ENCODE measurements around the gene IL17C. TPM values are rescaled to one million over a fixed set of nuclear protein-coding genes. Genes with fewer than 3 reads are reported as not detected.

Gene IL17C
- total RNA-seq, 5 donors from 2014 or later (not counting 1 experiment from before 2014, with no cell fraction given): 0.35 to 0.93 (median 0.39) TPM; not detected in 2

- Mint-ChIP-seq H3K27ac (no peak overlapping the region), H3K4me3 (no peak overlapping the region), H3K4me1 (peaks cover 3 to 18% (median 9%) of the 10 kb centered on the region in 3 donors), H3K27me3 (no peaks in the 10 kb centered on the region), H3K9me3 (no peaks in the 10 kb centered on the region), H3K36me3 (peaks cover 24% of the 10 kb centered on the region)
- Histone ChIP-seq H3K4me3 (ENCODE audit: control insufficient read depth in 1 of 2, extremely low read depth in 1 of 2, low read length in 1 of 2) (no peak overlapping the region), H3K4me1 (ENCODE audit: control insufficient read depth in 1 of 2, extremely low read depth in 1 of 2, insufficient read depth in 2 of 2, low read length in 2 of 2) (peaks cover 15 to 30% of the 10 kb centered on the region in 2 experiments), H3K27ac (ENCODE audit: low read length) (no peak overlapping the region), H3K36me3 (ENCODE audit: control insufficient read depth in 2 of 2, extremely low read depth in 1 of 2, insufficient read depth in 1 of 2, low read length in 1 of 2) (peaks cover 25 to 51% of the 10 kb centered on the region in 2 donors), H3K27me3 (replicated peaks in 1 of 2; ENCODE audit: control insufficient read depth in 2 of 2, extremely low read depth in 1 of 2, insufficient read depth in 2 of 2, low read length in 1 of 2) (peaks cover 0 to 12% of the 10 kb centered on the region in 2 experiments), H3K9me3 (no peaks in the 10 kb centered on the region)
- CTCF ChIA-PET: no interaction called here
- POLR2A ChIA-PET: no interaction called here
- DNase-seq (no peak), ATAC-seq (replicated peaks in 1 of 4) (no peak)
- 98% methylated on average over 19 of the region's 23 CpGs for WGBS (ENCODE audit: insufficient coverage)
Observed at GRCh38 chr16:88630941-88631340, 7.4 kb upstream of the IL17C start.

GRCh38 chr16:88631384-88631783 is 7.0 kb upstream of the IL17C start:
- Mint-ChIP-seq H3K4me1 (peaks cover 5 to 23% (median 12%) of the 10 kb centered on the region in 3 donors), H3K27me3 (no peaks in the 10 kb centered on the region), H3K9me3 (no peaks in the 10 kb centered on the region), H3K27ac (no peak overlapping the region), H3K36me3 (peaks cover 20% of the 10 kb centered on the region), H3K4me3 (no peak overlapping the region)
- H3K4me1 ChIP-seq (ENCODE audit: control insufficient read depth in 1 of 2, extremely low read depth in 1 of 2, insufficient read depth in 2 of 2, low read length in 2 of 2): peaks cover 15 to 34% of the 10 kb centered on the region in 2 experiments
- no peak overlapping the region for H3K27ac ChIP-seq (ENCODE audit: low read length)
- H3K9me3 ChIP-seq: no peaks in the 10 kb centered on the region
- ATAC-seq (replicated peaks in 1 of 4) (no peak), DNase-seq (no peak)
- H3K27me3 ChIP-seq (replicated peaks in 1 of 2; ENCODE audit: control insufficient read depth in 2 of 2, extremely low read depth in 1 of 2, insufficient read depth in 2 of 2, low read length in 1 of 2): peaks cover 0 to 17% of the 10 kb centered on the region in 2 experiments
- CTCF ChIA-PET: no interaction called here
- 82% methylated on average over 8 of the region's 16 CpGs for WGBS (ENCODE audit: insufficient coverage)
- POLR2A ChIA-PET: no interaction called here
- no peak overlapping the region for H3K4me3 ChIP-seq (ENCODE audit: control insufficient read depth in 1 of 2, extremely low read depth in 1 of 2, low read length in 1 of 2)
- H3K36me3 ChIP-seq (ENCODE audit: control insufficient read depth in 2 of 2, extremely low read depth in 1 of 2, insufficient read depth in 1 of 2, low read length in 1 of 2): peaks cover 25 to 48% of the 10 kb centered on the region in 2 donors

- Histone ChIP-seq H3K36me3 (ENCODE audit: control insufficient read depth in 2 of 2, extremely low read depth in 1 of 2, insufficient read depth in 1 of 2, low read length in 1 of 2) (peaks cover 25 to 42% of the 10 kb centered on the region in 2 donors), H3K4me1 (ENCODE audit: control insufficient read depth in 1 of 2, extremely low read depth in 1 of 2, insufficient read depth in 2 of 2, low read length in 2 of 2) (peaks cover 15 to 41% of the 10 kb centered on the region in 2 experiments), H3K27me3 (replicated peaks in 1 of 2; ENCODE audit: control insufficient read depth in 2 of 2, extremely low read depth in 1 of 2, insufficient read depth in 2 of 2, low read length in 1 of 2) (peaks cover 0 to 23% of the 10 kb centered on the region in 2 experiments), H3K27ac (ENCODE audit: low read length) (no peak overlapping the region), H3K4me3 (ENCODE audit: control insufficient read depth in 1 of 2, extremely low read depth in 1 of 2, low read length in 1 of 2) (no peak overlapping the region), H3K9me3 (no peaks in the 10 kb centered on the region)
- 94% methylated on average over 24 of the region's 30 CpGs for WGBS (ENCODE audit: insufficient coverage)
- Mint-ChIP-seq H3K4me1 (peaks cover 7 to 25% (median 14%) of the 10 kb centered on the region in 3 donors), H3K9me3 (no peaks in the 10 kb centered on the region), H3K27ac (peak overlapping the region in 1 of 2 donors; percentile 34), H3K27me3 (no peaks in the 10 kb centered on the region), H3K4me3 (no peak overlapping the region), H3K36me3 (peaks cover 14% of the 10 kb centered on the region)
- ChIA-PET POLR2A (no interaction called here), CTCF (interaction anchor here in 1 of 2 donors (0.6 kb wide), 1 partner anchor 761 kb away, joined by 4 read pairs; no protein-coding TSS in a partner anchor)
- ATAC-seq (replicated peaks in 1 of 4): no peak
- DNase-seq: no peak
Observed at GRCh38 chr16:88631920-88632586, 6.3 kb upstream of the IL17C start.

- no peaks in the 10 kb centered on the region for H3K9me3 Mint-ChIP-seq
- no peak for ATAC-seq (replicated peaks in 1 of 4)
- H3K36me3 Mint-ChIP-seq: peaks cover 14% of the 10 kb centered on the region
- WGBS (ENCODE audit: insufficient coverage): 97% methylated on average over 10 of the region's 11 CpGs
- H3K27ac Mint-ChIP-seq: peak overlapping the region in 1 of 2 donors; percentile 34
- Histone ChIP-seq H3K9me3 (no peaks in the 10 kb centered on the region), H3K4me3 (ENCODE audit: control insufficient read depth in 1 of 2, extremely low read depth in 1 of 2, low read length in 1 of 2) (no peak overlapping the region), H3K27me3 (replicated peaks in 1 of 2; ENCODE audit: control insufficient read depth in 2 of 2, extremely low read depth in 1 of 2, insufficient read depth in 2 of 2, low read length in 1 of 2) (peaks cover 0 to 28% of the 10 kb centered on the region in 2 experiments), H3K4me1 (ENCODE audit: control insufficient read depth in 1 of 2, extremely low read depth in 1 of 2, insufficient read depth in 2 of 2, low read length in 2 of 2) (peaks cover 15 to 46% of the 10 kb centered on the region in 2 experiments), H3K27ac (ENCODE audit: low read length) (no peak overlapping the region), H3K36me3 (ENCODE audit: control insufficient read depth in 2 of 2, extremely low read depth in 1 of 2, insufficient read depth in 1 of 2, low read length in 1 of 2) (peaks cover 25 to 39% of the 10 kb centered on the region in 2 donors)
- ChIA-PET CTCF (interaction anchor here (0.6 to 0.7 kb wide), 2 partner anchors 617 to 761 kb away, joined by 4 to 10 read pairs; no protein-coding TSS in a partner anchor), POLR2A (no interaction called here)
- no peak for DNase-seq
- H3K27me3 Mint-ChIP-seq: peaks cover 4% of the 10 kb centered on the region in 2 donors
- peaks cover 12 to 30% (median 19%) of the 10 kb centered on the region in 3 donors for H3K4me1 Mint-ChIP-seq
- peak overlapping the region in 2 of 3 donors; percentile 24 to 74 for H3K4me3 Mint-ChIP-seq
Observed at GRCh38 chr16:88632587-88632930, 5.8 kb upstream of the IL17C start.

- Mint-ChIP-seq H3K9me3 (no peaks in the 10 kb centered on the region), H3K27me3 (peaks cover 8 to 11% of the 10 kb centered on the region in 2 donors), H3K36me3 (peaks cover 12% of the 10 kb centered on the region), H3K4me3 (peak overlapping the region; percentile 72 to 76 (median 74)), H3K4me1 (peaks cover 23 to 42% (median 30%) of the 10 kb centered on the region in 3 donors), H3K27ac (peak overlapping the region; percentile 11 to 71)
- peak in 33 of 35 experiments; percentile 35 to 79 (median 51) for DNase-seq
- Histone ChIP-seq H3K27me3 (replicated peaks in 1 of 2; ENCODE audit: control insufficient read depth in 2 of 2, extremely low read depth in 1 of 2, insufficient read depth in 2 of 2, low read length in 1 of 2) (peaks cover 0 to 39% of the 10 kb centered on the region in 2 experiments), H3K36me3 (ENCODE audit: control insufficient read depth in 2 of 2, extremely low read depth in 1 of 2, insufficient read depth in 1 of 2, low read length in 1 of 2) (peaks cover 16 to 28% of the 10 kb centered on the region in 2 donors), H3K27ac (ENCODE audit: low read length) (peak overlapping the region; percentile 78), H3K4me1 (ENCODE audit: control insufficient read depth in 1 of 2, extremely low read depth in 1 of 2, insufficient read depth in 2 of 2, low read length in 2 of 2) (peaks cover 15 to 58% of the 10 kb centered on the region in 2 experiments), H3K9me3 (no peaks in the 10 kb centered on the region), H3K4me3 (ENCODE audit: control insufficient read depth in 1 of 2, extremely low read depth in 1 of 2, low read length in 1 of 2) (peak overlapping the region; percentile 60 to 64)
- ChIA-PET POLR2A (interaction anchor here in 1 of 2 donors (0.7 kb wide), 1 partner anchor 463 kb away, joined by 9 read pairs; no protein-coding TSS in a partner anchor), CTCF (interaction anchor here in 1 of 2 donors (0.6 kb wide), 2 partner anchors 31 to 167 kb away, joined by 3 read pairs; no protein-coding TSS in a partner anchor)
- ATAC-seq (replicated peaks in 1 of 4): peak; percentile 42 to 59 (median 48)
- 14% methylated on average over 13 of the region's 23 CpGs for WGBS (ENCODE audit: insufficient coverage)
Observed at GRCh38 chr16:88633684-88634140, 4.7 kb upstream of the IL17C start.

GRCh38 chr16:88634141-88634993 is 4.0 kb upstream of the IL17C start:
- CTCF ChIA-PET: no interaction called here
- Histone ChIP-seq H3K4me3 (ENCODE audit: control insufficient read depth in 1 of 2, extremely low read depth in 1 of 2, low read length in 1 of 2) (peak overlapping the region; percentile 60 to 64), H3K27me3 (replicated peaks in 1 of 2; ENCODE audit: control insufficient read depth in 2 of 2, extremely low read depth in 1 of 2, insufficient read depth in 2 of 2, low read length in 1 of 2) (peaks cover 0 to 46% of the 10 kb centered on the region in 2 experiments), H3K36me3 (ENCODE audit: control insufficient read depth in 2 of 2, extremely low read depth in 1 of 2, insufficient read depth in 1 of 2, low read length in 1 of 2) (peaks cover 16 to 27% of the 10 kb centered on the region in 2 donors), H3K27ac (ENCODE audit: low read length) (peak overlapping the region; percentile 78), H3K9me3 (no peaks in the 10 kb centered on the region), H3K4me1 (ENCODE audit: control insufficient read depth in 1 of 2, extremely low read depth in 1 of 2, insufficient read depth in 2 of 2, low read length in 2 of 2) (peaks cover 18 to 64% of the 10 kb centered on the region in 2 experiments)
- H3K27me3 Mint-ChIP-seq: peaks cover 8 to 11% of the 10 kb centered on the region in 2 donors
- ATAC-seq (replicated peaks in 1 of 4) (peak; percentile 34 to 67 (median 64)), DNase-seq (peak in 29 of 35 experiments; percentile 31 to 72 (median 48))
- H3K4me3 Mint-ChIP-seq: peak overlapping the region; percentile 72 to 76 (median 74)
- peaks cover 23 to 44% (median 31%) of the 10 kb centered on the region in 3 donors for H3K4me1 Mint-ChIP-seq
- POLR2A ChIA-PET: interaction anchor here in 1 of 2 donors (0.7 kb wide), 1 partner anchor 462 kb away, joined by 9 read pairs; no protein-coding TSS in a partner anchor
- WGBS (ENCODE audit: insufficient coverage): 3% methylated on average over 71 of the region's 82 CpGs
- peak overlapping the region in 1 of 2 donors; percentile 19 for H3K27ac Mint-ChIP-seq
- H3K36me3 Mint-ChIP-seq: peaks cover 12% of the 10 kb centered on the region
- no peaks in the 10 kb centered on the region for H3K9me3 Mint-ChIP-seq
